GM23248 (cell line): ENCODE results near the gene MAPK10.

Experiments used
- EZH2 ChIP-seq: fragments of 200-600 bp; sonication (generic); IDR thresholded peaks from 2 replicates; pipeline ENCODE4 v1.6.1; 2018; ENCODE audit warnings: antibody characterized with exemption, mild to moderate bottlenecking; ENCODE audit not compliant: insufficient read depth, poor library complexity, severe bottlenecking
- EZH2phosphoT487 ChIP-seq: fragments of 200-600 bp; sonication (generic); IDR thresholded peaks from 2 replicates; pipeline ENCODE4 v1.6.1; 2018; ENCODE audit warnings: antibody characterized with exemption, moderate library complexity, mild to moderate bottlenecking, low read depth; ENCODE audit not compliant: insufficient read depth

DNA sequence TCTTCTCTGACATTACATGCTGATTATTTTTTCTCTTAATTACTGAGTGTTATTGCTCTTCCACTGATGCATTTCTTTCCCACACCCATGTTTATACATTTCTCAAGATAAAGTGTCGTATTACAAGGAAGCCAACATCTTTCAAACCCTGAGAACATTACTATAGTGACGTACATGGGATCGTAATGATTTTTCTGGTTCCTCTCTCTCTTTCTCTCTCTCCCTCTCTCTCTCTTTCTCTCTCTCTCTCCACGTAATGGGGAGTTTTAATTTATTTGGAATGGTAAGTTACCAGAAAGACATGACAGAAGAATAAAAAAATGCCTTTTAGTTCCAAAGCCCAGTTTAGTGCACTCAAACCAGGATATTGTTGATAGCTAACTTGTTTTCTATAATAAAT, 40.4 kb upstream of the MAPK10 start:
- TF ChIP-seq EZH2 = no peak
- TF ChIP-seq EZH2phosphoT487 = no peak
